GM23338 (cell line): ENCODE measurements around the gene GPR142. TPM values are rescaled to one million over a fixed set of nuclear protein-coding genes. Genes with fewer than 3 reads are reported as not detected.

ENCODE experiments used
- ATAC-seq: fragments of 200-7000 bp; cut with Tn5 transposase; 3 replicates; pipeline ENCODE4 v1.9.1; 2020
- DNase-seq: peaks from one replicate; pipeline ENCODE4 v3.0.0-alpha.2; 2015; ENCODE audit warnings: low spot score
- H2AFZ ChIP-seq: fragments of 200-600 bp; sonication (generic); 2 replicates; pipeline ENCODE4 v1.8.0; 2016; ENCODE audit warnings: antibody characterized with exemption, mild to moderate bottlenecking, moderate library complexity
- H3F3A ChIP-seq: fragments of 200-600 bp; sonication (generic); replicated peaks from 2 replicates; pipeline ENCODE4 v1.8.0; 2017; ENCODE audit warnings: antibody characterized with exemption, mixed run types, low read depth
- H3K27ac ChIP-seq: fragments of 200-600 bp; sonication (generic); 2 replicates; pipeline ENCODE4 v1.6.1; 2016; ENCODE audit warnings: low read depth
- H3K27me3 ChIP-seq: fragments of 200-600 bp; sonication (generic); 2 replicates; pipeline ENCODE4 v1.8.0; 2016; ENCODE audit warnings: mild to moderate bottlenecking, mixed run types, moderate library complexity; ENCODE audit not compliant: insufficient read depth
- H3K36me3 ChIP-seq: fragments of 200-600 bp; sonication (generic); 2 replicates; pipeline ENCODE4 v1.8.0; 2016; ENCODE audit warnings: mild to moderate bottlenecking; ENCODE audit not compliant: insufficient read depth
- H3K4me1 ChIP-seq: fragments of 200-600 bp; sonication (generic); 2 replicates; pipeline ENCODE4 v1.8.0; 2016; ENCODE audit warnings: mild to moderate bottlenecking, moderate library complexity; ENCODE audit not compliant: insufficient read depth
- H3K4me2 ChIP-seq: fragments of 200-600 bp; sonication (generic); 2 replicates; pipeline ENCODE4 v1.7.1; 2017; ENCODE audit warnings: mixed run types
- H3K4me3 ChIP-seq: fragments of 200-600 bp; sonication (generic); 2 replicates; pipeline ENCODE4 v1.6.1; 2016; ENCODE audit warnings: mixed run types
- H3K79me2 ChIP-seq: fragments of 200-600 bp; sonication (generic); replicated peaks from 2 replicates; pipeline ENCODE4 v1.8.0; 2017; ENCODE audit warnings: mild to moderate bottlenecking; ENCODE audit not compliant: insufficient read depth
- H3K9me2 ChIP-seq: fragments of 200-600 bp; sonication (generic); 2 replicates; pipeline ENCODE4 v1.8.0; 2017; ENCODE audit not compliant: insufficient read depth
- H4K20me1 ChIP-seq: fragments of 200-600 bp; sonication (generic); replicated peaks from 2 replicates; pipeline ENCODE4 v1.8.0; 2017; ENCODE audit warnings: mild to moderate bottlenecking; ENCODE audit not compliant: insufficient read depth
- H3K27ac Mint-ChIP-seq: 2 replicates; pipeline ENCODE4 v1.8.0; 2020; ENCODE audit warnings: inconsistent platforms, mild to moderate bottlenecking, moderate library complexity, mixed read lengths
- H3K27me3 Mint-ChIP-seq: 3 replicates; pipeline ENCODE4 v1.8.0; 2022; ENCODE audit warnings: low read depth, mild to moderate bottlenecking, moderate library complexity, mixed read lengths, inconsistent platforms; ENCODE audit not compliant: insufficient read depth, poor library complexity
- H3K36me3 Mint-ChIP-seq: 3 replicates; pipeline ENCODE4 v1.8.0; 2021; ENCODE audit warnings: low read depth, mild to moderate bottlenecking, inconsistent platforms, moderate library complexity, mixed read lengths
- H3K4me1 Mint-ChIP-seq: 3 replicates; pipeline ENCODE4 v1.8.0; 2020; ENCODE audit warnings: mild to moderate bottlenecking, inconsistent platforms, mixed read lengths
- H3K4me3 Mint-ChIP-seq: 3 replicates; pipeline ENCODE4 v1.8.0; 2021; ENCODE audit warnings: moderate library complexity, mild to moderate bottlenecking, inconsistent platforms, mixed read lengths
- H3K9me3 Mint-ChIP-seq: 3 replicates; pipeline ENCODE4 v1.8.0; 2020; ENCODE audit warnings: moderate library complexity, mild to moderate bottlenecking, inconsistent platforms, mixed read lengths
- CTCF ChIP-seq, 2 experiments: fragments of 200-600 bp in 1 of 2; sonication (generic) in 1 of 2; conservative IDR thresholded peaks; 2 replicates each; pipeline versions ENCODE4 v1.5.1 to v1.6.1; 2016 to 2017; ENCODE audit warnings: antibody characterized with exemption in 2 of 2, low read depth in 2 of 2, mild to moderate bottlenecking in 2 of 2, moderate library complexity in 1 of 2
- ETS1 ChIP-seq: IDR thresholded peaks from 2 replicates; pipeline ENCODE4 v1.6.1; 2016; ENCODE audit warnings: antibody characterized with exemption
- EZH2 ChIP-seq: fragments of 200-600 bp; sonication (generic); IDR thresholded peaks from one replicate; pipeline ENCODE4 v1.8.0; 2017; ENCODE audit warnings: antibody characterized with exemption, mild to moderate bottlenecking, low read depth; ENCODE audit not compliant: unreplicated experiment
- EZH2phosphoT487 ChIP-seq: fragments of 200-600 bp; sonication (generic); IDR thresholded peaks from one replicate; pipeline ENCODE4 v1.8.1; 2018; ENCODE audit warnings: antibody characterized with exemption; ENCODE audit not compliant: unreplicated experiment
- JUNB ChIP-seq: IDR thresholded peaks from one replicate; pipeline ENCODE4 v1.6.1; 2016; ENCODE audit warnings: antibody characterized with exemption; ENCODE audit not compliant: unreplicated experiment
- NANOG ChIP-seq: IDR thresholded peaks from 2 replicates; pipeline ENCODE4 v1.6.1; 2016; ENCODE audit warnings: antibody characterized with exemption, borderline replicate concordance
- POLR2AphosphoS5 ChIP-seq: IDR thresholded peaks from 2 replicates; pipeline ENCODE4 v1.6.1; 2016; ENCODE audit warnings: antibody characterized with exemption, low read depth
- ZNF114 ChIP-seq: fragments of 250-450 bp; sonication (Bioruptor Pico); IDR thresholded peaks from 2 replicates; pipeline ENCODE4 v1.5.0; 2020; ENCODE audit warnings: mild to moderate bottlenecking, moderate library complexity
- ZNF331 ChIP-seq: fragments of 250-450 bp; sonication (Bioruptor Pico); IDR thresholded peaks from 2 replicates; pipeline ENCODE4 v1.5.0; 2020; ENCODE audit warnings: low read depth, mild to moderate bottlenecking, moderate library complexity
- polyA plus RNA-seq: library from polyadenylated mRNA; unstranded; fragments of >200 nt; fragmentation: Nextera tagmentation; extraction: Ambion mirVana; gene quantifications from 2 replicates; pipeline ENCODE4 v1.2.1, GENCODE V29; 2016
- total RNA-seq: library from RNA; depleted of rRNA; stranded (reverse); fragments of >200 nt; shearing (Covaris generic); gene quantifications from 2 replicates; pipeline ENCODE4 v1.2.3, GENCODE V29; 2014
- TF ChIP-seq, protein P1 (sequence below): IDR thresholded peaks from one replicate; pipeline ENCODE4 v1.6.1; 2018; ENCODE audit warnings: antibody characterized with exemption; ENCODE audit not compliant: unreplicated experiment

Gene GPR142
- total and polyA plus RNA-seq, 2 experiments from 2014 or later = not detected

- H3F3A ChIP-seq = no peaks in the 10 kb centered on the region
- no peaks in the 10 kb centered on the region for H3K79me2 ChIP-seq
- peaks cover 6% of the 10 kb centered on the region; the same call in 2 of the 3 replicates for H3K4me1 Mint-ChIP-seq
- H3K4me2 ChIP-seq = no peak overlapping the region
- no peak overlapping the region for H3K4me3 Mint-ChIP-seq
- TF ChIP-seq POLR2AphosphoS5 (no peak), EZH2phosphoT487 (no peak), JUNB (no peak), EZH2 (no peak), CTCF (conservative IDR thresholded peaks at IDR 0.05; ENCODE audit: low read depth in 2 of 2) (no peak), ETS1 (no peak), ZNF114 (CRISPR knock-in tag) (no peak), ZNF331 (no peak), NANOG (no peak)
- TF ChIP-seq, protein P1, sequence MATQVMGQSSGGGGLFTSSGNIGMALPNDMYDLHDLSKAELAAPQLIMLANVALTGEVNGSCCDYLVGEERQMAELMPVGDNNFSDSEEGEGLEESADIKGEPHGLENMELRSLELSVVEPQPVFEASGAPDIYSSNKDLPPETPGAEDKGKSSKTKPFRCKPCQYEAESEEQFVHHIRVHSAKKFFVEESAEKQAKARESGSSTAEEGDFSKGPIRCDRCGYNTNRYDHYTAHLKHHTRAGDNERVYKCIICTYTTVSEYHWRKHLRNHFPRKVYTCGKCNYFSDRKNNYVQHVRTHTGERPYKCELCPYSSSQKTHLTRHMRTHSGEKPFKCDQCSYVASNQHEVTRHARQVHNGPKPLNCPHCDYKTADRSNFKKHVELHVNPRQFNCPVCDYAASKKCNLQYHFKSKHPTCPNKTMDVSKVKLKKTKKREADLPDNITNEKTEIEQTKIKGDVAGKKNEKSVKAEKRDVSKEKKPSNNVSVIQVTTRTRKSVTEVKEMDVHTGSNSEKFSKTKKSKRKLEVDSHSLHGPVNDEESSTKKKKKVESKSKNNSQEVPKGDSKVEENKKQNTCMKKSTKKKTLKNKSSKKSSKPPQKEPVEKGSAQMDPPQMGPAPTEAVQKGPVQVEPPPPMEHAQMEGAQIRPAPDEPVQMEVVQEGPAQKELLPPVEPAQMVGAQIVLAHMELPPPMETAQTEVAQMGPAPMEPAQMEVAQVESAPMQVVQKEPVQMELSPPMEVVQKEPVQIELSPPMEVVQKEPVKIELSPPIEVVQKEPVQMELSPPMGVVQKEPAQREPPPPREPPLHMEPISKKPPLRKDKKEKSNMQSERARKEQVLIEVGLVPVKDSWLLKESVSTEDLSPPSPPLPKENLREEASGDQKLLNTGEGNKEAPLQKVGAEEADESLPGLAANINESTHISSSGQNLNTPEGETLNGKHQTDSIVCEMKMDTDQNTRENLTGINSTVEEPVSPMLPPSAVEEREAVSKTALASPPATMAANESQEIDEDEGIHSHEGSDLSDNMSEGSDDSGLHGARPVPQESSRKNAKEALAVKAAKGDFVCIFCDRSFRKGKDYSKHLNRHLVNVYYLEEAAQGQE = no peak
- H3K27me3 Mint-ChIP-seq = peaks cover 6% of the 10 kb centered on the region
- H3K4me1 ChIP-seq = no peaks in the 10 kb centered on the region
- H3K27me3 ChIP-seq = no peaks in the 10 kb centered on the region
- no peak overlapping the region for H3K27ac ChIP-seq
- H3K36me3 ChIP-seq = no peaks in the 10 kb centered on the region
- no peaks in the 10 kb centered on the region for H3K36me3 Mint-ChIP-seq
- ATAC-seq (no peak), DNase-seq (no peak)
- no peak overlapping the region for H3K4me3 ChIP-seq
- no peak overlapping the region for H2AFZ ChIP-seq
- peaks cover under 1% of the 10 kb centered on the region; the same call in 1 of the 3 replicates for H3K9me3 Mint-ChIP-seq
- no peaks in the 10 kb centered on the region for H4K20me1 ChIP-seq
- no peaks in the 10 kb centered on the region for H3K9me2 ChIP-seq
- no peak overlapping the region for H3K27ac Mint-ChIP-seq
These were observed 48.5 kb downstream of the GPR142 start for GRCh38 chr17:74415608-74416396.
